ENCODE data around the gene VPS41.

- TF ChIP-seq POLR2A (IDR thresholded peaks at IDR 0.05): no peak
- no peak for TF ChIP-seq CTCF (IDR thresholded peaks at IDR 0.05)
Observed at GRCh38 chr7:38908759-38909335, at the start of gene VPS41.
